Body of pancreas (tissue), 4 donors: Measurements from ENCODE around the gene IKZF2.

Source experiments
- CTCF ChIP-seq, 7 experiments: fragments of 450-650 bp in 4 of 7; fragments of 200-600 bp in 3 of 7; sonication (generic) in 3 of 7; IDR thresholded peaks; one replicate each; pipeline ENCODE4 v1.5.1; 2016 to 2019; ENCODE audit warnings: antibody characterized with exemption in 7 of 7
- POLR2A ChIP-seq, 3 donors: fragments of 450-650 bp; IDR thresholded peaks; one replicate each; pipeline ENCODE4 v1.6.1; 2016; ENCODE audit warnings: antibody characterized with exemption in 3 of 3, mild to moderate bottlenecking in 2 of 3

GRCh38 chr2:213087040-213087439 lies 64.4 kb downstream of the IKZF2 start:
- no peak for TF ChIP-seq CTCF (IDR thresholded peaks at IDR 0.05)
- no peak for TF ChIP-seq POLR2A (IDR thresholded peaks at IDR 0.05)
